ENCODE data around the gene DLG1.
"Not testable (repeated sequence)": the region's sequence is repeated elsewhere in the genome, so short reads cannot be mapped to it uniquely, and the experiment has no call there.

Gene DLG1

DNA sequence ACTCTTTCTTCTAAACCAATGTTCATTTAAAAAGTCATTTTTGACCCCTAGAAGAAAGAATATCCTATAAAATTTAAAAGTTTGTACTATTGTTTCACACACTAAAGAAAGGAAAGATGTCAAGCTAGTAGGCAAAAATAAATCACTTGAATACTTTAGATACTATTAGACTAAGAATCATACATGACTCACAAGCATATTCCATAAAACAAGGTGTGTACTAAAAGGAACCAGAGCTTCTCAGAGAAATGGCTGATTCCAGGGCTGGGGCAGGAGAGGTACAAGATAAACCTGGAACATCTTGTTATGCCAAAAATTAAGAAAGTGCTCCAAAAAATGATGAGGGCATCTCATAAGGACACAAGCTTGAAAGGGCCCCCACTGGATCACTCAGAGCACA is 8.7 kb downstream of the DLG1 start:
- no peak for DNase-seq (ENCODE audit: low spot score)

DNA sequence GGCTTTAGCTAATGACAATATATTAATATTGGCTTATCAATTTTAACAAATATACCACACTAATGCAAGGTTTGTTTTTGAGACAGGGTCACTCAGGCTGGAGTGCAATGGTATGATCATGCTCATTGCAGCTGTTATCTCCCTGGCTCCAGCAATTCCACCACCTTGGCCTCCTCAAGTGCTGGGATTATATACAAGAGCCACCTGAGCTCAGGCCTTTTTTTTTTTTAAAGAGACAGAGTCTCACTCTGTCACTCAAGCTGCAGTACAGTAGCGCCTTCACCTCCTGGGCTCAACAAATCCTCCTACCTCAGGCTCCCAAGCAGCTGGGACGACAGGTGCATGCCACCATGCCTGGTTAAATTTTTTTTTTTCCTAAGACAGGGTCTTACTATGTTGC is 11.7 kb downstream of the DLG1 start:
- DNase-seq (ENCODE audit: low spot score), result no peak

DNA sequence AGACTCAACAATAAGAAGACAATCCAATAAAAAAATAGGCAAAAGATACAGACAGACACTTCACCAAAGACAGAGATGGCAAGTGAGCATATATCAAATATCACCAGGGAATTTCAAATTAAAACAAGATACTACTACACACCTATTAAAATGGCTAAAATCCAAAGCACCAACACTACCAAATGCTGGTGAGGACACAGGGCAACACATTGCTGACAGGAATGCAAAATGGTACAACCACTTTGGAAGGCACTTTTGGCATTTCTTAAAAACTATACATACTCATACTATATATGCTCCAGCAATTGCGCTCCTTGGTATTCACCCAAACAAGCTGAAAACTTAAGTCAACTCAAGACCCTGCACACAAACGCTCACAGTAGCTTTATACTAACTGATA is 12.9 kb downstream of the DLG1 start:
- DNase-seq (ENCODE audit: low spot score), result no peak

DNA sequence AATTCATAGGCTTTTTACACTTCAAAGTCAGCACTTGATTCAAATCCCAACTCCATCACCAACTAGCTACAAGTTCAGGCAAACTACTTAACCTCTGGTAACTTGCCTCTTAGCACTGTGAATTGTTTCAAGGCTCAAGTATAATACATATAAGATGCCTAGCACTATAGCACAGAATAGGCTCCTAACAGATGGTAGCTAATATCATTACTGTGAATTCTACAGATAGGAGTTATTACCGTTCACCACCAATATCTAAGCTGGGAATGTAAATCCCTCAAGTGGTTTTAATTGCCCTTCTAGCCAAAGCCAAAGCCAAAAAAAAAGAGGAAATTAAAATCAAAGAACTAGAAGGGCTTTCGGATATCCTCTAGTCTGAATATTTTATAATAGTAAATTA is 15.4 kb downstream of the DLG1 start:
- DNase-seq (ENCODE audit: low spot score), result no peak

DNA sequence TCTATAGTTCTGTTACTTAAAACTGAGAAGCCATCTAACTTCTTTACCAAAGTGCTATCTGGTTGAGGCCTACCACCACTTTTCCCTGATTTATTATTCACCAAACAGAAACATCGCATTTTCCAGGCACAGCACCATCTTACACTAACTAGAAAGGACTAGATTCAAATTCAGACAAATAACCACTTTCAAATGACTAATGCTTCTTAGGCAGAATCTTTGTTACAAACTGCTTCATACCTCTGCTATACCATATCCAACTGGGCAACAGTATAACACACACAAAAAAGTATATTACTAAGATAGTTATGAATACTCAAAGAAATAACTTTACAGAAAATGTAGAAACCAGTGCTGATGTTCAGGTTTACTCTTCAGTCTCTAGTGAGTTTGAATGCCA is 16.6 kb downstream of the DLG1 start:
- no peak for DNase-seq (ENCODE audit: low spot score)

DNA sequence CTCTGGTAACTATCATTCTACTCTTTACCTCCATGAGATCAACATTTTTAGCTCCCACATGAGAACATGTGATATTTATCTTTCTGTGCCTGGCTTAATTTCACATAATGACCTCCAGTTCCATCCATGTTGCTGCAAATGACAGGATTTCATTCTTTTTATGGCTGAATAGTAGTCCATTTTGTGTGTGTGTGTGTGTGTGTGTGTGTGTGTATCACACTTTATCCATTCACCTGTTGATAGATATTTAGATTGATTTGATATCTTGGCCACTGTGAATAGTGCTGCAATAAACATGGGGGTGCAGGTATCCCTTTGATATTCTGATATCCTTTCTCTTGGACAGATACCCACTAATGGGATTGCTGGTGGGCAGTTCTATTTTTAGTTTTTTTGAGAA is 18.3 kb downstream of the DLG1 start:
- no peak for DNase-seq (ENCODE audit: low spot score)

DNA sequence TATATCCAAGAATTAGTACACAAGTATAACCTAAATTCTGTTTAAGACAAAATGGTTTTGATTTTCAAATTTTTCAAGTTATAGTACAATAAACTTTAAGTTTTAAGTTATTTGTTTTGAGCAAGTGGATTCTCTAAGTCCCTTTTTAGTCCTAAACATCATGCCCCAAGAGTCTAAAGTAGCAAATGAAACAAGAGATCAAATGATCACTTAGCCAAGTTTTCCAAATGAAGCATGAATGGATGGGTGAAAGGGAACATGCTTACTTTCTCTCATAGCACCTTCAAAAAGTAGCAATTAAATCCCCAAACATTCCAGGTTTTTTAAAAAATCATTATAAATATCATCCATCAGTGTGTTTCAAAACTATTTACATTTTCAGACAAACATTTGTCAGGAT is 19.5 kb downstream of the DLG1 start:
- no peak for DNase-seq (ENCODE audit: low spot score)

DNA sequence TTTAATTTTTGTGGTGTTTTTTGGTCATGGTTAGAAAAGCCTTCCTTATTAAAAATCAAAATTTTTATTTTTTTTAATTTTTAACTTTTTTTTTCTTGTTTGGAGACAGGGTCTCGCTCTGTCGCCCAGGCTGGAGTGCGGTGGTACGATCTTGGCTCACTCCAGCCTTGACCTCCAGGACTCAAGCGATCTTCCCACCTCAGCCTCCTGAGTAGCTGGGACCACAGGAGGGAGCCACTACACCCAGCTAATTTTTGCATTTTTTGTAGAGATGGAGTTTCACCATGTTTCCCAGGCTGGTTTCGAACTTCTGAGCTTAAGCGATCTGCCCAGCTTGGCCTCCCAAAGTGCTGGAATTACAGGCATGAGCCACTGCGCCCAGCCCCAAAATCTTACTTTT is 21.6 kb downstream of the DLG1 start:
- DNase-seq (ENCODE audit: low spot score), result not testable (repeated sequence)

DNA sequence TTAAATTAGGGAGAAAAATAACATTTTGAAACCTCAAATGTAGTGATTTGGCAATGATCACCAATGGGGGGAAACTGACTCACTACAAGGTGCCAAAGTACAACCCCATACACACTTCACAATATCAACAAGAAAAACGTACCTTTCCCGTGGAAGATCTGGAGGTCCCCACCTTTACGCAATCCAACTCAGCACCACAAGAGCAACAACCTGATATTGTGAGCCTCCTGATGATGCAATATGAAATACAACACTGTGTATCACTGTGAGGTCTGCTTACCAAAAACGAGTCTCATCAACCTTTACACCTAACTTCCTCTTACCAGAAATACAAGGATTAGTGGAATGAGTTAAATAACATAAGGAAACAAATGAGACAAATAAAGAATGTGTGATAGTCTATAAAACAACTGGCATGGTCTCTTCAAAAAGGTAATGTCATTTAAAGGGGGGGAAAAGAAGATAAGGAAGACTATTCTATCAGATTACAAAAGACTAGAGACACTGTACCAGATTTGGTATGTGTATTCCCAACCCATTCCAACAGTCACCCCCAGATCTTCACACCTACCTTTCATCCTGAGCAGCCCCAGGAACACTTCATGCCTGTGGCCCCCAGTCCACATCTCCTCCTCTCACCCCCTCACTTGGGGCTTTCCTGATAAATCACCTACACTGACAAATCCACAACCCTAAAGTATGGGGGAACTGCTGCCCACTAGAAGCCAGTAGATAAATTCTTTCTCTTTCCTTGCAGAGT is 27.7 kb downstream of the DLG1 start:
- DNase-seq (ENCODE audit: low spot score), result no peak

DNA sequence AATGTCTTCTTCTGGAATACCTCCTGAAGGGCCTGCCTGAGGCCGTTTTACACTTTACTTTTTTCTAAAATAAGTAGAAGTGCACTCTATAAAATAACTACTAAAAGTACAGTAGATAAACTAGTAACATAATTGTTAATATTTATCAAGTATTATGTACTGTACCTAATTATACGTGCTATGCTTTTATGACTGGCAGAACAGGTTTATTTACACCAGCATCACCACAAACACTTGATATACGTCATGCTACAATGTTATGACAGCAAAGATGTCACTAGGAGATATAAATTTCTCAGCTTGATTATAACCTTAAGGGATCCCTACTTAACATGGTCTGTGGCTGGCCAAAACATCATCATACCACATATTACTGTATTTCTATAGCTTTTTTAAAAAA is 29.4 kb downstream of the DLG1 start:
- DNase-seq (ENCODE audit: low spot score), result no peak

DNA sequence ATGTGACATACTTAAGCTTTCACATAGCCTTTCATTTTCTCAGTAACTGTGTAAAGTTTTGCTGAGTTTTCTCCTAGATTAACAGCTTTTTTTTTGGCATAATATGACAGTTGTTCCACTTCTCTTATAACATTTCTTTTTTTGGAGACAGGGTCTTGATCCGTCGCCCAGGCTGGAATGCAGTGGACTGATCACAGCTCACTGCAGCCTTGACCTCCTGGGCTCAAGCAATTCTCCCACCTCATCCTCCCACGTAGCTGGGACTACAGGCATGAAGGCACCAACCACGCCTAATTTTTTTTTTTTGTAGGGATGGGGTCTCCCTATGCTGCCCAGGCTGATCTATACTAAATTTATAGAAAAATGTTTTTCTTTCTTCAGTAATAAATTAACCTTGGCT is 30.1 kb downstream of the DLG1 start:
- no peak for DNase-seq (ENCODE audit: low spot score)

DNA sequence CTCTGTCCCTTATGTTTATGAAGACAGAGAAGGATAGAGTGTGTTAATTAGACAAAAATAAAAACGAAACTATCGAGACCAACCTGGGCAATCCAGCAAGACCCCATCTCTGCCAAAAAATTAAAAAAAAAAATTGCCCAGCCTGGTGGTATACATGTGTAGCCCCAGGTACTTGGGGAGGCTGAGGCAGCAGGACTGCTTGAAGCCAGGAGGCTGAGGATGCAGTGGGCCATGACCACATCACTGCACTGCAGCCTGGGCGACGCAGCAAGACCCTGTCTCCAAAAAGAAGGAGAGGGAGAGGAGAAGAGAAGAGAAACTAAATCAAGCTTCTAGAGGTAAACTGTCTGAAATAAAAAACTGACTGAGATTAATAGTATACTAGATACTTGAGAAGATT is 32.1 kb downstream of the DLG1 start:
- no peak for DNase-seq (ENCODE audit: low spot score)

DNA sequence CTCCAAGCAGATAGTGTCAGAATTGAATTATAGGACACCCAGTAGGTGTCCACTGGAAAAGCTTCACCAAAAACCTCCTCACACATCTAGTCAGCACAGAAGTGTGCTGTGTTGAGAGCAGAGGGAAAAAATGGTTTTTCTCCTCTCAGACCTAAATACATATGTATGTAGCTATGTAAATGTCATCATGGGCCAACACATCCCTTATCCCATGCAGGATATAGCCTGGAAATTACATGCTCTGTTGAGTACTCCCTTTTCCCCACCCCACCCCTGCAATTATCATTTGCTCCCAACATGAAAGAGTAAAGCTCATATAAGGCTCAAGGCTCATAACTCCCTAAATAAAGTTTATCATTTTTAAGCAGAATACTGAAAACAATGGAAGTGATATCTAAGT is 35.7 kb downstream of the DLG1 start:
- DNase-seq (ENCODE audit: low spot score), result no peak

DNA sequence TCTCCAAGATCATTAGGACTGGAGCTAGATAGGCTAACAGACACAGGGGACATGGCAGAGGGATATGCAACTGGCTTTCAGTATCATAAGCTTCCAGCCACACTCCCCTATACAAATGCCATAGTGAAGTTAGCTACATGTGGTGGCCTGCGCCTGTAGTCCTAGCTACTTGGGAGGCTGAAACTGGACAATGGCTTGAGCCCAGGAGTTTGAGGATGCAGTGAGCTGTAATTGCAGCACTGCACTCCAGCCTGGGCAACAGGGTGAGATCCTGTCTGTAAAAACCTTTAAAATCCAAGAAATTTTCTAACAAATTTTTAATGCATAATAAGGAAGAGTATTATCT is 37.3 kb downstream of the DLG1 start:
- no peak for DNase-seq (ENCODE audit: low spot score)

DNA sequence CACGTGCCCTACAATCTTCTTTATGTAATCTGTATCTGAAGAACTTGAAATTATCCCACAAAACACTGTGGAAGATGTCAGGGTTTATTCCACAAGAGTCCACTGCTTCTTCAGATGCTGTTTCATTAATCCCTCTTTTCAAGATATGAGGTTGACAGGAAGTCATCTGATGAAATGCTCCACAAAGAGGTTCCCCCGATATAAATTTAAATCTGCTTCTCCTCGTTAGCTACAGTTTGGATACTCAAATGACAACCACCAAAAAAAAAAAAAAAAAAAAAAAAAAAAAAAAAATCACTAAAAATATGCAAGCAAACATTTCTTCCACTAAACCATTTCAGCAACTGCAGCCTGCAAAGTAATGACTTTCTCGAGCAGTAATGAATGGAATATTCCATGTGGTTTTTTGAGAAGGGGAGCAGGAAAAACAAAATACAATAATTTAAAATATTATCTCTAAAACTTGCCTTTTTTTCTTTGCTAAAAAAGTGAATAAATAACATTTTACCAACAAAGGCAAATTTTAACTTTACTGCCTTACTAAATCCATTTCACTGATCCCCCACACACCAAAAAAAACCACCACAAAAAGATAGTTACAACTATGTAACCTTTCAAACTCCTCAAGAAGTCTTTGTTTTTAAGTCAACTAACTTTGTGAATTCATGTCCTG is 37.8 kb downstream of the DLG1 start:
- DNase-seq (ENCODE audit: low spot score), result no peak

DNA sequence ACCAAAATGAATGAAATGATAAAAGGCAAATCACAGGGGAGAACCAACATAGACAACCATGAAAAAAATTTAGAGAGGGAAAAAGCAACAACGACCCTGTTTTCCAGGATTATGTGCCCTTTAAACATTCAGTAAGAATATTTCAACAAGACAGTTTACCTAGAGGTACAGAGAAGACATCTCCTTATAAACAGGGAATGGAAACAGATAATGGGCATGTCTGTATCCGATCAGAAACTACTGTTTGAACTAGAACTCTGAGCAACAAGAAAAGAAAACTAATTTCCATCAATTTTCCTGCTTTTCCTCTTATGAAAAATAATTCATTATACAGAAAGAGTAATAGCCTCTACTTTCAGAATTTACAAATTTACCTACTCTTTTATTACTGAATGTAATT is 39.3 kb downstream of the DLG1 start:
- DNase-seq (ENCODE audit: low spot score), result no peak

DNA sequence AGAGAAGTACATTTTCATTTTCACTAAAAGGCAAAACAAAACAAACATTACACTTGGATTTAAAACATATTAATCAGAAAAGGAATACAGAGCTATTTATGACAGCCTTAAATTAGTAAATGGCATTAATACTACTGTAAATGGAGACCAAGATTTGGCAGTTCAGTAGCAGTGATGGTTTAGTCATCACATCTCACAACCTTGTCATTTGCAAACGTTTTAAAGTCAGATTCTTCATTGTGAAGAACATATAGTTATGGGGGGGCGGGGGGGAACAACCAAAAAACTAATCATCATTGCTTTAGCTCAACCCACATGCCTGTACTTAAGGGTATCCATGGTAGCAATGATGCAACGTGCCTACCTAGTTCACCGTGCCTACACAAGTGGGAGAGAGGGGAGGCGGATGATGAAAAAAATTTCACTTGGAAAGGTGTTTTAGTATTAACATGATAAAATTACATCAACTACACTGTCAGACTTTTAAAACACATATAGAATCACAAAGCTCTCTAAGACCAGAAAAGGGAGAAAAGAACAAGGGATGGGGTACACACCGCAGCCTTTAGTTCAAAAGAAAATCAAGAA is 40.1 kb downstream of the DLG1 start:
- no peak for DNase-seq (ENCODE audit: low spot score)

DNA sequence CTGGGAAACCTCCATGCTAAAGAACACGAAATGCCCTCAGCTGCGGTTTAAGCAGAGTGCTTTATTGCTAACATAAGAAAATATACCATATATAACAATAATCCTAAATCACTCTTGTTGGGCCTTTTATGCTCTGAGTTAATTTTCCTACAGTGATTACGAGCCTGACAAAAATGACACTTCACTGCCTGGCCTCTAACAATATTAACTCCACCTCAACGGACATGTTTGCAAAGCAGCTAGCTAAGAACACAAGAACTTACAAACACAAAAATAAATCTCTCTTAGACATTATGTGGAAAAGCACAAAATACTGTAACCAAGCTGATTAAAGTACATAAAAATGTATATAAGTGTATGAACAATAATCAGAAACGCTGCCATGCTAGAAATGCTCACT is 40.7 kb downstream of the DLG1 start:
- no peak for DNase-seq (ENCODE audit: low spot score)

DNA sequence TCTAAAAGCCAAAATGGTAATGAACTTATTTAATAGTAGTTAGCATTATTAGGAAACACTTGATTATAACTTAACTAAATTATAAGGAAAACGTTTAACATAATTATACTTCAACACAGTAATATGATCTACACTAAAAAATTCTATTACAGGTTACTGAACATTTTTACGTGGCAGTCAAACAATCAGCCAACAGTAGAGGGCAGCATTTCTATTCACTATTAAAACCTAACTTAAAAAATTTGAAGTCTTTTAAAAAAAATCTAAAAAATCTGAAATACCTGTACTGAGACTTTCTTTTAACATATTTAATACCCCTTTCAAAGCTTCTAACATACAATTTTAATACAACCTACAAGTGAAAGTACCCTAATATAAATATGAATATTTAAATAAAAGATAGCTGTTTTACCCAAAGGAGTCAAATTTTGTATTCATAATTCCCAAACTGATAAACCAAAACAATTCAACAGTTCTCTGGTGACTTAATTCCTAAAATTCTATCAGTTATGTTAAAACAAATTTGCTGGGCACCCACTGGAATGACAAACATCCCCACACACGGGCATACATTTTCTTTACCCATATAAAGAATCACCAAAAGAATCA is 41.5 kb downstream of the DLG1 start:
- DNase-seq (ENCODE audit: low spot score), result peak; percentile 11

DNA sequence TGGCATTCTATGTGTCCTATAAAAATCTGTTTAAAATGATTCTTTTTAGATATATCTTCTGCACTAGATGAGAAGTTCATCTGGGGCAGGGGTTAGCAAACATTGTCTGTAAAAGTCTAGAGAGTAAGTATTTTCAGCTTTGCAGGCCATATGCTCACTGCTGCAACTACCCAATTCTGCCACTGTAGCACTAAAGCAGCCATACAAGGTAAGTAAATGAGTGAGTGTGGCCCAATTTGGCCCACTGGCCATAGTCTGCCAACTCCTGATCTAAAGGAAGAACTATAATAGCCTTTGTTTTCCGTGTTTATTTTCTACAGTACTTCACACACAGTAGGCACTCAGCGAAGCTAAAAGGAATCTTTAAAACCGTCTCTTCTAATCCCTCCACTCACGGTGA is 42.3 kb downstream of the DLG1 start:
- DNase-seq (ENCODE audit: low spot score), result no peak

DNA sequence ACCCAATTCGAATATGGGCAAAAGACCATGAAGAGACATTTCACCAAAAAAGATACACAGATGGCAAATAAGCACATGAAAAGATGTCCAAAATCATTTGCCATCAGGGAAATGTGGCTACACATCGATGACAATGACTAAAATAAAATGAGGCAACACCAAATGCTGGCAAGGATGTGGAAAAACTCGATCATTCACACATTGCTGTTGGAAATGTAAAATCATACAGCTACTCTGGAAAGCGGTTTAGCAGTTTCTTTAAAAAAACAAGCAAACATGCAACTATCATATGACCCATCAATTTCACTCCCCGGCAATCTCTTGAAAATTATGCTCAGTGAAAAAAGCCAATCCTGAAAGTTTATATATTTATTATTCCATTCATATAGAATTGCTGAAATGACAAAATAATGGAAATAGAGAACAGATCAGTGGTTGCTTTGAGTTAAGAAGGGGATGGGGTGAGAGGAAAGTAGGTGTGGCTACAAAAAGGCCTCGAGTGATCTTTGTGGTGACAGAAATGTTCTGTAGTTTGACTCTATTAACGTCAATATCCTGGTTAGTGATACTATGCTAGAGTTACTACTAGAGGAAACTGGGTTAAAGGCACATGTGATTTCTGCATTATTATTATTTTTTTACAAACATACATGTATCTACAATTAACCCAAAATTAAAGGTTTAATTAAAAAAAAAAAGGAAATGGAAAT is 45.0 kb downstream of the DLG1 start:
- DNase-seq (ENCODE audit: low spot score), result no peak

DNA sequence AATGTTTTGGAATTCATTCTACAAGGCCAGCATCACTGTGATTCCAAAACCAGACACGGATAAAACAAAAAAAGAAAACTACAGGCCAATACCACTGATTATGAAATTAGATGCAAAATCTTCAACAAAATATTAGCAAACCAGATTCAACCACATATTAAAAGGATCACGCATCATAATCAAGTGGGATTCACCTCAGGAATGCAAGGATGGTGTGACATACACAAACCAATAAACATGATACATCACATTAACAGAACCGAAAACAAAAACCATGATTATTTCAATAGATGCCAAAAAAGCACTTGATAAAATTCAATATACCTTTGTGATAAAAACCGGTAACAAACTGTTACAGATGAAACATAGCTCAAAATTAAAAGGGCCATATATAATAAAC is 48.9 kb downstream of the DLG1 start:
- no peak for DNase-seq (ENCODE audit: low spot score)

DNA sequence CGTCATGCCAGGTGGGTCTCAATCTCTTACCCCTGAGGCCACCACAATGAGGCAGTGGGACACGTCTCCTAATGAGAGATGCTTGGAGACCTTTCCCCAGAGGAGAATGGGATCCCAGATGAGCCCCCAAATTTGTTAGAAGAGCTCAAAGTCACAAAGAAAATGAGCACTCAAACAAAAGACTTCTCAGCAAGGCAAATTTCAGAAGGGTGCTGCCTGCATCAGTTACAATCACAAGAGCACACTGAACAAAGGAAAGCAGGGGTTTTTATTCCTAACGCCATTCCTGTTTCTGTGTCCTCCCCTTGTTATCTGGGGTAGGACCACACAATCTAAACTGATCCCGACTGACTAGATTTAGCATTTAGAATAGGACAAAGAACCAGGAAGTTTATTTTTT is 50.1 kb downstream of the DLG1 start:
- DNase-seq (ENCODE audit: low spot score), result no peak
